ENCODE data around the gene SNX25.

DNA sequence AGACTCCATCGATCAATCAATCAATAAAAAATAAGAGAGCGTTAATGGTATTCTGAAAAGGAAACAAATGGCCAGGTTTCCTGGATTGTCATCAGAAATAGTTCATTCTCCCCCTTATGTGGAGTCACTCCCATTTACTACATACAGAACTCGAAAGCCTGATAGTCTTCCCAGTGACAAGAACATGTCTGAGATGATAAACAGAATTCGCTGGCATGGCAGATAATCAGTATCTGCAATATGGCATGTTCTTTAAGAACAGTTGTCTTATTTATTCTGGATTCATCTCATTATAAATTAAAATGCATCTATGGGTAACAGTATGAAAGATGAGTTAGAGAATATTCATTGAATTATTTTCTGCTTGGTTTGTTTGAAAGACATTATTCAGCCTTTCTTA, 124.9 kb downstream of the SNX25 start:
- TF ChIP-seq, protein P1, sequence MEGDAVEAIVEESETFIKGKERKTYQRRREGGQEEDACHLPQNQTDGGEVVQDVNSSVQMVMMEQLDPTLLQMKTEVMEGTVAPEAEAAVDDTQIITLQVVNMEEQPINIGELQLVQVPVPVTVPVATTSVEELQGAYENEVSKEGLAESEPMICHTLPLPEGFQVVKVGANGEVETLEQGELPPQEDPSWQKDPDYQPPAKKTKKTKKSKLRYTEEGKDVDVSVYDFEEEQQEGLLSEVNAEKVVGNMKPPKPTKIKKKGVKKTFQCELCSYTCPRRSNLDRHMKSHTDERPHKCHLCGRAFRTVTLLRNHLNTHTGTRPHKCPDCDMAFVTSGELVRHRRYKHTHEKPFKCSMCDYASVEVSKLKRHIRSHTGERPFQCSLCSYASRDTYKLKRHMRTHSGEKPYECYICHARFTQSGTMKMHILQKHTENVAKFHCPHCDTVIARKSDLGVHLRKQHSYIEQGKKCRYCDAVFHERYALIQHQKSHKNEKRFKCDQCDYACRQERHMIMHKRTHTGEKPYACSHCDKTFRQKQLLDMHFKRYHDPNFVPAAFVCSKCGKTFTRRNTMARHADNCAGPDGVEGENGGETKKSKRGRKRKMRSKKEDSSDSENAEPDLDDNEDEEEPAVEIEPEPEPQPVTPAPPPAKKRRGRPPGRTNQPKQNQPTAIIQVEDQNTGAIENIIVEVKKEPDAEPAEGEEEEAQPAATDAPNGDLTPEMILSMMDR (conservative IDR thresholded peaks at IDR 0.05 in 1 of 2, IDR thresholded peaks at IDR 0.05 in 1 of 2; ENCODE audit: low read depth in 1 of 2, low read length in 2 of 2), result no peak
- no peak for TF ChIP-seq EZH2 (IDR thresholded peaks at IDR 0.05; ENCODE audit: low read length, missing control alignments)
